NCI-H2196 (cell line): ENCODE results near the gene IL32.

Experiments
- DNase-seq: peaks from one replicate; lab custom pipeline; 2025; ENCODE audit not compliant: unreplicated experiment; lab: John Stamatoyannopoulos, UW

The IL32 gene

DNA sequence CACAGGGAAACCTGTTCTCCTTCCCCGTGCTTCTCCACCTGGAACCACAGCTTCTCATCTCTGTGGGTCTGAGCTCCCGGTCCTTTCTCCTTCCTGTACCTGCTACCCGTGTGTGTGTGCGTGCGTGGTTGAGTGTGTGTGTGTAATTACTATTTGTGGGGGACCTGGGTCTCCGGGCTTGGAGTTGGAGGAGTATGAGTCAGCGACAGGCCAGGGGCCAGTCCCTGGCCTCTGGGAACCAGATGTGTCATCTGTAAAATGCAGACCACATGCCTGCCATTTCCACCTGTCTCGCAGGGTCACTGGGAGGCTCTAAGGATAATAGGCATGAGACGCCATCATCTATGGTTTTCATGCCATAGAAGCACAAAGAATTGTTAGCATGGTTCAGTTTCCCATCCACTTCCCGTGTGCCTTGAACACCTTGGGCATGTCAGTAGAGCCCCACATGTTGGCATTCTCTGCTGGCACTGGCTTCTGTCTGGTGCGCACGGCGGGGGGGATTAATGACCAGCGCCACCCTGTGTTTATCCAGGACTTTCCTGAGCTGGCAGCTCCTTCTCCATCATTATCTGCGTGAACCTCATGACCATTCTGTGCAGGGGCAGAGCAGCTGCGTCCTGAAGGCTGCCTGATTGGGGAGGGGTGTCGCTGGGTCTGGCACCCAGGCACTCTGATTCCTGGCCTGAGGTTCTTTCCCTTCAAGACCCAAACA lies 48.5 kb downstream of the IL32 start:
- DNase-seq: no peak

DNA sequence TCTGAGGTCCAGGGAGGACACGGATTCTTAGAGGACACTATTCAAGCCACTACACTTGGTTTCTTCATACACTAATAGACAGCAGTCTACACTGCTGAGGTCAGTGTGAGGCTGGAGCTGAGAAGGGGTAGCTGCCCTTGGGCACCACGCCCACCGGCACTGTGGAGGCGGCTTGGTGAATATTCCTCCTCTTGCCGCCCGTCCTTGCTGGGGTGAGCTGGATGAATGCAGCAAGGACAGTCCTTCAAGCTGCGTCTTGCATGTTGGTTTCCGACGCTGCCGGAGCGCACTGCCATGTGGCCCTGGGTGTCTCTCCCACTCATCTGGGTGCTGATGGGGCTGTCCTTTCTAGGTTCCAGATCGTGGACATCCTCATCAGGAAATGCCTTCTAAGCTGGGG lies 49.6 kb downstream of the IL32 start:
- DNase-seq: no peak

DNA sequence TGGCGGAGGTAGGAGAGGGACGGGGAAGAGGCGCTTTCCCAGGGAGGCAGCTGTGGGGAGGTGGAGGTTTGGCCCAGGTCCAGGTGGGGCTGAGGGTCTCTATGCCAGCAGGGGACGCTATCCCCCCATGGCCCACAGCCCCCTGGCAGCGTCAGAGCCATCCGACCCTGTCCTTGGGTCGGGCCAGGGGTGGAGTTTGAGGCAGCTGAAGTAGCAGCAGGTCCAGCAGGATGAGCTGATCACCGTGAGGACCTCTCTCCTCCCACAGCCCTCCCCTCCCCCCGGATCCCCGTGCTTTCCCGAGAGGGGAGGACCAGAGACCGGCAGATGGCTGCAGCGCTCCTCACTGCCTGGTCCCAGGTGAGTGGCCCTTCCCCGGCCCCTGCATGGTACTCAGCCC lies 50.1 kb downstream of the IL32 start:
- DNase-seq: no peak

DNA sequence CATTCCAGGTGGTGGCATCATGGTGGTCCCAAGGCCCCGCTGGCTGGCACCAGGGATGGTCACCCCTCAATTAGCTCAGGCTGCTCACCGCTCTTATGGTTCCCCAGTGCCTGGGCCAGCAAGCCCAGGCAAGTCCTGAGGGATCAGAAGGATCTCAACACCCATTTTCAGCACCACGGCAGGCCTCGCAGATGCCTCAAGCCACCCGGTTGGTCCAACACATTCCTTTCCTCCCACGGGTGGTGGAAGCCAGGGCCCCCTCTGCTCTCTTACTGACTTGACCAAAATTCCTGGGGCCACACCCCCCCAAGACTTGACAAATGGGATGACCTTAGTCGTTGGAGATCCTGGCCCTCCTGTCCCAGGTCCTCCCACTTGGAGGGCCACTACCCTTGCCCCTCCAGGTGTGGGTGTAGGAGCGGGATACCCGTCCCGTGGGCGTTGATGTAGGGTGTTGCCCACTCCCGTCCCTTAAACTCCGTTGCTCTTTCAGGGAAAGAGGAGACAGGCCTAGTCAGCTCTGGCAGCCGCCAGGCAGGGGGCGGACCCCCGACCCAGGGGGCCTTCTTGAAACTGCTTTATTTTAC lies 52.9 kb downstream of the IL32 start:
- DNase-seq: no peak

DNA sequence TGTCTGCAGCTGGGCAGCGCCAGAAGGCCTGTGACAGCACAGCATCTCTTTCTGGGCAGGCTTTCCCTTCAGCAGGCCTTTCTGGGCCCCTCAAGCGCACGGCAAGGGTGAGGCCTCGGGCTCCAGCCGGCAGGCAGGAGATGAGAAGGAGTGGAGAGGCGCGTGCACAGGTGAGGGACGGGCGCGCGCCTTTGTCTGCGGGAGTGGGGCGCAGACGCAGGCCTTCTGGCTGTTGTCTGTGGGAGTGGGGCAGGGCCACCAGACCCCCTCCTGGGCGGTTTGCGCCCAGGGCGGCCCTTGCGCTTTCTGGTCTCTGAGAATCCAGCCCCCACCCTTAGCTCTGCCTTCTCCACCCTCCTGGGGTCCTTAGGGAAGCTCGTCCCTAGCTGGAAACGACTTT lies 53.4 kb downstream of the IL32 start:
- no peak for DNase-seq
